Ovary (tissue), 10 donors: ENCODE data around the gene SIX2. TPM values are rescaled to one million over a fixed set of nuclear protein-coding genes. Genes with fewer than 3 reads are reported as not detected.

Source experiments
- DNase-seq, 5 donors: peaks; one replicate each; pipeline ENCODE4 v3.0.0-alpha.2; 2019 to 2020
- H3K27ac ChIP-seq, 2 donors: fragments of 200-600 bp; one replicate each; pipeline versions ENCODE4 v1.5.1 to v1.8.0; 2019 to 2022
- H3K27me3 ChIP-seq: fragments of 200-600 bp; one replicate; pipeline ENCODE4 v1.8.0; 2022
- H3K36me3 ChIP-seq: fragments of 200-600 bp; sonication (generic); one replicate; pipeline ENCODE4 v1.5.1; 2019
- H3K4me1 ChIP-seq: one replicate; pipeline ENCODE4 v1.8.1; 2013; ENCODE audit warnings: mild to moderate bottlenecking, moderate library complexity; ENCODE audit not compliant: insufficient read depth
- H3K4me3 ChIP-seq: fragments of 200-600 bp; sonication (generic); one replicate; pipeline ENCODE4 v1.5.1; 2017
- H3K9me3 ChIP-seq, 2 donors: fragments of 200-600 bp in 1 of 2; sonication (generic) in 1 of 2; one replicate each; pipeline versions ENCODE4 v1.5.1 to v1.8.1; 2013 to 2019; ENCODE audit warnings: mild to moderate bottlenecking in 1 of 2, moderate library complexity in 1 of 2
- CTCF ChIP-seq, 3 donors: fragments of 450-650 bp in 2 of 3; fragments of 200-600 bp in 1 of 3; IDR thresholded peaks; one replicate each; pipeline versions ENCODE4 v1.5.1 to v1.8.0; 2016 to 2022; ENCODE audit warnings: antibody characterized with exemption in 3 of 3, mild to moderate bottlenecking in 1 of 3
- EP300 ChIP-seq: sonication (generic); formaldehyde crosslinking; IDR thresholded peaks from one replicate; pipeline ENCODE4 v1.6.1; 2017; ENCODE audit warnings: antibody characterized with exemption
- POLR2A ChIP-seq: fragments of 450-650 bp; IDR thresholded peaks from one replicate; pipeline ENCODE4 v1.6.1; 2017; ENCODE audit warnings: antibody characterized with exemption, mild to moderate bottlenecking, moderate library complexity
- WGBS, 3 donors: extraction: QIAGEN DNeasy Blood & Tissue Kit in 1 of 3; methylation state at CpG; one replicate each; pipeline versions ENCODE4 v1.1.5 to v1.1.7; 2013 to 2017; 5-methylcytosine and 5-hydroxymethylcytosine counted together
- intact Hi-C, 4 donors: fragments of 100-400 bp; cut with DNase I; formaldehyde crosslinking; loops; one replicate each; pipeline versions ENCODE4 v1.11.0 to v1.15.1; 2022 to 2023
- long read RNA-seq, 3 donors: library from polyadenylated mRNA in 2 of 3; unstranded in 2 of 3; transcript quantifications; one replicate each; pipeline ENCODE4 v2.0.0 and lab custom pipeline, GENCODE V29; 2021 to 2026
- polyA plus RNA-seq, 2 donors: library from polyadenylated mRNA; stranded (reverse); fragments of 200-250 nt in 1 of 2; fragments of 350-450 nt in 1 of 2; fragmentation: Illumina TruSeq in 1 of 2; extraction: RNeasy Lipid Tissue Mini Kit (QIAGEN cat#74804) in 1 of 2; gene quantifications; one replicate each; pipeline ENCODE4 v1.2.3, GENCODE V29; 2013 to 2014
- total RNA-seq, 7 donors: library from RNA; depleted of rRNA in 2 of 7; stranded (reverse); fragments of >200 nt in 2 of 7; fragmentation: NEBNext Ultra II Directional in 3 of 7; extraction: Animal tissue kit (Norgen Biotek cat#: 25700) in 3 of 7; gene quantifications; one replicate each; pipeline versions ENCODE4 v1.1.0 to v1.2.4, GENCODE V29; 2016 to 2023
- donor health status: DM: no; HTN: no; CAD: no; lungs with moderate emphysema.
- donor health status: DM: no; HTN: no; CAD: no.
- donor health status: Bipolar disorder and iron deficiency.
- donor health status: DM: yes; HTN: yes; CAD: no.
- donor health status: DM: no; HTN: no; CAD: no.
- donor health status: DM: yes; HTN: yes; CAD: no.

Gene SIX2
- total RNA-seq = under 1 TPM in 4 of 7 donors, not detected in 3; 0.13 to 0.46 (median 0.16) TPM
- under 1 TPM; 0.06 to 0.18 TPM for polyA plus RNA-seq
- long read RNA-seq, donor 1 = 0 reads
- long read RNA-seq, donor 2, partial matches to known transcripts = 0 of 3 reads
- long read RNA-seq, donor 2, other reads (novel, unspliced or antisense) = 0 of 3 reads
- long read RNA-seq, donor 3 = 0 reads

DNA sequence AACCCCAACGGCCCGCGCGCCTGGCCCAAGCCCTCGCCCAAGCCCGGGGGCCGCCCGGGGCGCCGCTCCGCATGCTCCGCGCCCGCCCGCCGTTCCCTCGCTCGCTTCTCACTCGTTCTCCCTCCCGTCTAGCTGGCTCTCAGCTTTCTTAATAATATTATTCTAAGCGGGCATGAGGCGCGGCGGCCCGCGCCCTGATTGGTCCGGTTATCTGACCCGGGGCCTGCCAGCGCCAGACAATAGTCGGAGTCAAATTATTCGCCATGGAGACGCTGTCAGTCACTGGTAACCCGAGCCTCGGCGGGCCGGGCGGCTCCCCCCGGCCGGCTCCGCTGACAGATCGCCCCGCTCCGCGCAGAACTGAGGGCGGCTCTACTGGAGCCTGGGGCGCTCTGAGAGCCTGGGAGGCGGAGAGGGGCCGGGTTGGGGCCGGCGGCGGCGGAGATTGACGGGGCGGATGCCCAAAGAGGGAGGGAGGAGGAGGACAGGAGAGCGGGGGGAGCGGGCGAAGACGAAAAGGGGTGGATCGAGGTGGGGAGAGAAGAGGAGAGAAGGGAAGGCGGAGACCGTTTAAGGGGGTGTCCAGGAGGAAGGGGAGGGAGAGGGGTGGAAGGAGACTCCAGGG is at the start of gene SIX2:
Gene SIX2 (minus strand): TSS at position 150 of the 625 bp plus-strand sequence. CDS start 342 bp downstream, outside the sequence.
- H3K9me3 ChIP-seq = no peaks in the 10 kb centered on the region
- H3K36me3 ChIP-seq = no peaks in the 10 kb centered on the region
- 1 to 2% (median 1%) methylated on average over 50 to 61 of the region's 61 CpGs for WGBS, 3 donors
- H3K27ac ChIP-seq = no peak within 1 kb of the TSS
- H3K27me3 ChIP-seq = peaks cover 5% of the 10 kb centered on the region
- peak; percentile 34 to 75 (median 55) for DNase-seq
- intact Hi-C loops = no loop called here
- peaks cover 11% of the 10 kb centered on the region for H3K4me1 ChIP-seq
- TF ChIP-seq CTCF (IDR thresholded peaks at IDR 0.05) (no peak), EP300 (no peak), POLR2A (no peak)
- H3K4me3 ChIP-seq = peak within 1 kb of the TSS; percentile 38

DNA sequence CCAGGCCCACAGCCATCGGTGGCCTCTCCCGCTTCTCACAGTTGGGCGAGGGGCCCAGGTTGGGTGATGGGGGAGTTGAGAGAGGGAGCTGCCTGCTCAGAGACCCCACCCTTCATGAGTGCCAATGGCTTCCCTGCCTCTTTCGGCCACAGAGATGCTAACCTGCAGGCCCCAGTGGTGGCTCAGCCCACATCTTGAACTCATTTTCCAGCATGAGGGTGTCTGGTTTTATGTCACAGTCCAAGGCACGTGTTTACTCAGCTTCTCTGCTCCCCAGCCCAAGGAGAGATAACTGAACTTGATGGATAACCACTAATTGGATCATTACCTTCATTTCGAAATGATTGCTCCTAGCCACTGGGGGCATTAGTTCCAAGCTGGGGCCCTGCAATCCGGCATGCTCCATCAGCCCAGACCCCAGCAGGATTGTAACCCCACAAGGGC is 45.9 kb upstream of the SIX2 start:
- no peak for DNase-seq
- intact Hi-C loops = no loop called here
- 36 to 48% (median 41%) methylated on average over 7 of the region's 7 CpGs for WGBS, 3 donors
- no peaks in the 10 kb centered on the region for H3K4me1 ChIP-seq
- no peak overlapping the region for H3K4me3 ChIP-seq
- H3K9me3 ChIP-seq = no peaks in the 10 kb centered on the region
- H3K36me3 ChIP-seq = no peaks in the 10 kb centered on the region
- no peaks in the 10 kb centered on the region for H3K27me3 ChIP-seq
- TF ChIP-seq EP300 = no peak
- no peak for TF ChIP-seq CTCF (IDR thresholded peaks at IDR 0.05)
- TF ChIP-seq POLR2A = no peak
- H3K27ac ChIP-seq = no peak overlapping the region

DNA sequence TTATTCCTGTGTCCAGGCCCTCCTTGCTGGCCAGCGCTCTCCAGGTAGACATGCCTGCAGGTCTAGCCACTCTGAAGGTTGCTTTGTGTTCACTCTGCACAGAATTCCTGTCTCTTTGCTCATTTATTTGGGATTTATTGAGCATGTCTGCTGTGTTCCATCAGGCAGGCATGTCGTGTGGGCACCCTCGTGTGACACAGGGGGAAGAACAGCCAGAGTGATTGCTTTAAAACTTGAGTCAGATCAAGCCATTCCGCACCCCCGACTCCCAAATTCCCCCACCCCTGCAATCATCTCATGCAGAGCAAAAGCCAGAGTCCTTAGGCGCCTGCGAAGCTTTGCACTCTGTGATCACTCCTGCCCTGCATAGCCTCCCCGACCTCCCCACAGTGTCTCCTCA is 44.7 kb upstream of the SIX2 start:
- Histone ChIP-seq H3K27me3 (no peaks in the 10 kb centered on the region), H3K4me1 (no peaks in the 10 kb centered on the region), H3K9me3 (no peaks in the 10 kb centered on the region), H3K36me3 (no peaks in the 10 kb centered on the region), H3K27ac (no peak overlapping the region), H3K4me3 (no peak overlapping the region)
- intact Hi-C loops = no loop called here
- DNase-seq = no peak
- TF ChIP-seq POLR2A (no peak), EP300 (no peak), CTCF (IDR thresholded peaks at IDR 0.05) (no peak)
- WGBS, 3 donors = 65 to 77% (median 68%) methylated on average over 8 of the region's 8 CpGs

- Histone ChIP-seq H3K9me3 (no peaks in the 10 kb centered on the region), H3K27ac (no peak overlapping the region), H3K4me1 (no peaks in the 10 kb centered on the region), H3K4me3 (no peak overlapping the region), H3K27me3 (no peaks in the 10 kb centered on the region), H3K36me3 (no peaks in the 10 kb centered on the region)
- DNase-seq = no peak
- TF ChIP-seq CTCF (IDR thresholded peaks at IDR 0.05) = no peak
- 88 to 92% (median 89%) methylated on average over 5 of the region's 5 CpGs for WGBS, 3 donors
- intact Hi-C loops = no loop called here
These were observed 43.2 kb upstream of the SIX2 start for GRCh38 chr2:45052388-45052928.
